Neuronal stem cell (in vitro differentiated cells): Measurements from ENCODE around the gene CENPO.

Experiments
- DNase-seq: peaks from one replicate; pipeline ENCODE4 v3.0.0-alpha.2; 2013; ENCODE audit warnings: low spot score
- H2AFZ ChIP-seq: one replicate; pipeline ENCODE4 v1.6.1; 2013; ENCODE audit warnings: mild to moderate bottlenecking, low read length, inconsistent platforms
- H2AK5ac ChIP-seq: 2 replicates; pipeline ENCODE4 v1.6.1; 2013; ENCODE audit warnings: low read depth, mild to moderate bottlenecking, inconsistent platforms, low read length, moderate library complexity, mixed read lengths
- H2BK120ac ChIP-seq: 2 replicates; pipeline ENCODE4 v1.6.1; 2013; ENCODE audit warnings: low read depth, mild to moderate bottlenecking, inconsistent platforms, low read length, moderate library complexity, mixed read lengths
- H2BK12ac ChIP-seq: one replicate; pipeline ENCODE4 v1.6.1; 2013; ENCODE audit warnings: low read length, inconsistent platforms
- H2BK15ac ChIP-seq: 2 replicates; pipeline ENCODE4 v1.6.1; 2013; ENCODE audit warnings: mild to moderate bottlenecking, low read length, inconsistent platforms, mixed read lengths
- H2BK5ac ChIP-seq: one replicate; pipeline ENCODE4 v1.6.1; 2013; ENCODE audit warnings: inconsistent platforms, mild to moderate bottlenecking, low read length, moderate library complexity
- H3K14ac ChIP-seq: one replicate; pipeline ENCODE4 v1.6.1; 2013; ENCODE audit warnings: low read length, inconsistent platforms
- H3K18ac ChIP-seq: 2 replicates; pipeline ENCODE4 v1.6.1; 2013; ENCODE audit warnings: low read length, inconsistent platforms
- H3K23ac ChIP-seq: 2 replicates; pipeline ENCODE4 v1.6.1; 2013; ENCODE audit warnings: low read depth, mild to moderate bottlenecking, mixed read lengths, low read length, inconsistent platforms; ENCODE audit not compliant: poor library complexity
- H3K27ac ChIP-seq: replicated peaks from 3 replicates; pipeline ENCODE4 v1.5.1; 2013; ENCODE audit warnings: low read length, inconsistent platforms
- H3K27me3 ChIP-seq, 3 experiments: 2 replicates each; pipeline ENCODE4 v1.6.1; 2013; ENCODE audit warnings: low read length in 3 of 3, mild to moderate bottlenecking in 2 of 3, inconsistent platforms in 1 of 3, low read depth in 1 of 3, mixed read lengths in 1 of 3, moderate library complexity in 1 of 3; ENCODE audit not compliant: control insufficient read depth in 3 of 3, insufficient read depth in 3 of 3
- H3K36me3 ChIP-seq, 2 donors: replicated peaks in 1 of 2; 2 replicates each; pipeline ENCODE4 v1.6.1; 2013; ENCODE audit warnings: low read length in 2 of 2; ENCODE audit not compliant: control insufficient read depth in 2 of 2, insufficient read depth in 2 of 2
- H3K4ac ChIP-seq: 2 replicates; pipeline ENCODE4 v1.6.1; 2013; ENCODE audit warnings: inconsistent platforms, mild to moderate bottlenecking, low read length, moderate library complexity
- H3K4me1 ChIP-seq, 2 donors: 1 replicate in 1 of 2; 2 replicates in 1 of 2; pipeline ENCODE4 v1.6.1; 2013; ENCODE audit warnings: low read length in 2 of 2, low read depth in 1 of 2; ENCODE audit not compliant: control insufficient read depth in 2 of 2, insufficient read depth in 1 of 2
- H3K4me2 ChIP-seq: one replicate; pipeline ENCODE4 v1.6.1; 2013; ENCODE audit warnings: mild to moderate bottlenecking, low read length, inconsistent platforms; ENCODE audit not compliant: insufficient read depth, poor library complexity, severe bottlenecking
- H3K4me3 ChIP-seq, 2 donors: 2 replicates each; pipeline ENCODE4 v1.5.1; 2013; ENCODE audit warnings: low read length in 2 of 2, mild to moderate bottlenecking in 2 of 2, inconsistent platforms in 1 of 2, moderate library complexity in 1 of 2
- H3K79me1 ChIP-seq: one replicate; pipeline ENCODE4 v1.6.1; 2013; ENCODE audit warnings: low read depth, mild to moderate bottlenecking, inconsistent platforms, low read length, moderate library complexity
- H3K9ac ChIP-seq: one replicate; pipeline ENCODE4 v1.6.1; 2013; ENCODE audit warnings: mild to moderate bottlenecking, low read depth, low read length, inconsistent platforms; ENCODE audit not compliant: poor library complexity
- H3K9me3 ChIP-seq, 2 donors: replicated peaks in 1 of 2; 2 replicates each; pipeline versions ENCODE3 to v1.6.1; 2013; ENCODE audit warnings: low read length in 2 of 2, mild to moderate bottlenecking in 2 of 2, inconsistent platforms in 1 of 2, low read depth in 1 of 2, mixed read lengths in 1 of 2, moderate library complexity in 1 of 2; ENCODE audit not compliant: control insufficient read depth in 2 of 2, insufficient read depth in 1 of 2
- H4K8ac ChIP-seq: one replicate; pipeline ENCODE4 v1.6.1; 2013; ENCODE audit warnings: low read depth, mild to moderate bottlenecking, inconsistent platforms, low read length, moderate library complexity
- H4K91ac ChIP-seq: one replicate; pipeline ENCODE4 v1.6.1; 2013; ENCODE audit warnings: low read length, low read depth, mild to moderate bottlenecking, inconsistent platforms; ENCODE audit not compliant: poor library complexity
- WGBS, 2 donors: extraction: QIAGEN DNeasy Blood & Tissue Kit; methylation state at CpG; one replicate each; pipeline ENCODE4 v1.1.7; 2013; ENCODE audit warnings: missing lambda C conversion rate in 2 of 2, mixed read lengths in 1 of 2; ENCODE audit not compliant: insufficient read length in 2 of 2, insufficient replicate concordance in 1 of 2; ENCODE audit errors: extremely low coverage in 2 of 2; 5-methylcytosine and 5-hydroxymethylcytosine counted together

Gene CENPO

DNA sequence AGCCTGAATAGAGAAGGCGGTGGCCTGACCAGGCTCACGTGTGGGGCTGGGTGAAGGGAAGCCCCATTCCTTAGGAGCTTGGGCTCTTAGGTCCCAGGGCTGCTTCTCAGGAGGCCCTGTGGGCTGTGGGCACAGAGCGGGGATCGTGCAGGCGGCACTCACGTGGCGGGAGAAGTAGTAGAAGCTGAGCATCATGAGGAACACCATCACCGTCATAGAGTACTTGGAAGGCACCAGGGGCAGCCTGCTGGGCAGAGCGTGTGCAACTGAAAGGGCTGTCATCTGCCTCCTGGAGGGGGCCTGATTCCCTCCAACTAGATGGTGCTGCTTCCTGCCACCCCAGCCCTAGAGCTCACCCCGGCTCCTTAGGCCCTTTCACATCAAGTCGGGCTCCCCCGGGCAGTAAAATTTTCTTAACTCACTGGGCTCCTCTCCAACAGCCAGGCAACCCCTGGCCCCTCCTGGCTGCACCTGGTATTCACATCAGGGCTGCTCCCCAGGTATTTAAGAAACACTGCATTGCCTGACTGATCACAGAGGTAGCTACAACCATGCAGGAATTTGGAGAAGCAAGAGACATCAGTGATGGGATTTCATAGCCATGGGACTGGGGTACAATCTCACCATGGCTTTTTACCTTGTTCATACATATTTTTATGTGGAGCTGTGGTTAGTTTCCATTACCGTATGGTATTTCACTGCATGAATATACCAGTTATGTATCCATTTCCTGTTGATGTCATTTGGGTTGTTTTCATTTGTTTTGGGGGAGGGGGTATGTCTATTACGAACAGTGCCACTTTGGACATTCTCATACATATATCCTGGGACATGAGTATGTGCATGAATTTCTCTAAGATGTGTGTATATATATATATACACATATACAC lies 32.9 kb downstream of the CENPO start:
- no peaks in the 10 kb centered on the region for H3K27me3 ChIP-seq
- H2AFZ ChIP-seq, result no peak overlapping the region
- H3K4me1 ChIP-seq, result peaks cover 12 to 23% of the 10 kb centered on the region in 2 donors
- H3K4me2 ChIP-seq, result no peak overlapping the region
- H4K8ac ChIP-seq, result no peak overlapping the region
- H3K9ac ChIP-seq, result peak overlapping the region; percentile 68
- no CpG with 5 or more reads among the region's 14 CpGs for WGBS, 2 donors
- H2BK15ac ChIP-seq, result peak overlapping the region; percentile 4
- H4K91ac ChIP-seq, result no peak overlapping the region
- H3K27ac ChIP-seq, result no peak overlapping the region
- H3K14ac ChIP-seq, result no peak overlapping the region
- H3K79me1 ChIP-seq, result peaks cover 9% of the 10 kb centered on the region
- peak overlapping the region; percentile 27 for H2AK5ac ChIP-seq
- H3K9me3 ChIP-seq, result peaks cover 6 to 7% of the 10 kb centered on the region in 2 donors
- no peak overlapping the region for H3K23ac ChIP-seq
- H3K4ac ChIP-seq, result no peak overlapping the region
- no peak overlapping the region for H2BK120ac ChIP-seq
- peaks cover 26 to 71% of the 10 kb centered on the region in 2 donors for H3K36me3 ChIP-seq
- DNase-seq, result no peak
- no peak overlapping the region for H3K4me3 ChIP-seq
- H3K18ac ChIP-seq, result peak overlapping the region; percentile 42
- H2BK5ac ChIP-seq, result no peak overlapping the region
- H2BK12ac ChIP-seq, result no peak overlapping the region

GRCh38 chr2:24826773-24827145 lies 33.5 kb downstream of the CENPO start:
- Histone ChIP-seq H3K4ac (no peak overlapping the region), H3K4me3 (no peak overlapping the region), H3K4me1 (peaks cover 13 to 20% of the 10 kb centered on the region in 2 donors), H3K79me1 (peaks cover 7% of the 10 kb centered on the region), H3K9ac (no peak overlapping the region), H2BK12ac (no peak overlapping the region), H3K23ac (no peak overlapping the region), H2AFZ (no peak overlapping the region), H4K8ac (no peak overlapping the region), H2BK5ac (no peak overlapping the region), H2BK15ac (no peak overlapping the region), H4K91ac (no peak overlapping the region), H3K9me3 (peaks cover 6 to 7% of the 10 kb centered on the region in 2 donors), H3K27me3 (no peaks in the 10 kb centered on the region), H3K4me2 (no peak overlapping the region), H3K14ac (no peak overlapping the region), H3K36me3 (peaks cover 21 to 65% of the 10 kb centered on the region in 2 donors), H2AK5ac (no peak overlapping the region), H3K18ac (no peak overlapping the region), H3K27ac (no peak overlapping the region), H2BK120ac (no peak overlapping the region)
- no peak for DNase-seq
- no CpG with 5 or more reads among the region's 5 CpGs for WGBS, 2 donors

DNA sequence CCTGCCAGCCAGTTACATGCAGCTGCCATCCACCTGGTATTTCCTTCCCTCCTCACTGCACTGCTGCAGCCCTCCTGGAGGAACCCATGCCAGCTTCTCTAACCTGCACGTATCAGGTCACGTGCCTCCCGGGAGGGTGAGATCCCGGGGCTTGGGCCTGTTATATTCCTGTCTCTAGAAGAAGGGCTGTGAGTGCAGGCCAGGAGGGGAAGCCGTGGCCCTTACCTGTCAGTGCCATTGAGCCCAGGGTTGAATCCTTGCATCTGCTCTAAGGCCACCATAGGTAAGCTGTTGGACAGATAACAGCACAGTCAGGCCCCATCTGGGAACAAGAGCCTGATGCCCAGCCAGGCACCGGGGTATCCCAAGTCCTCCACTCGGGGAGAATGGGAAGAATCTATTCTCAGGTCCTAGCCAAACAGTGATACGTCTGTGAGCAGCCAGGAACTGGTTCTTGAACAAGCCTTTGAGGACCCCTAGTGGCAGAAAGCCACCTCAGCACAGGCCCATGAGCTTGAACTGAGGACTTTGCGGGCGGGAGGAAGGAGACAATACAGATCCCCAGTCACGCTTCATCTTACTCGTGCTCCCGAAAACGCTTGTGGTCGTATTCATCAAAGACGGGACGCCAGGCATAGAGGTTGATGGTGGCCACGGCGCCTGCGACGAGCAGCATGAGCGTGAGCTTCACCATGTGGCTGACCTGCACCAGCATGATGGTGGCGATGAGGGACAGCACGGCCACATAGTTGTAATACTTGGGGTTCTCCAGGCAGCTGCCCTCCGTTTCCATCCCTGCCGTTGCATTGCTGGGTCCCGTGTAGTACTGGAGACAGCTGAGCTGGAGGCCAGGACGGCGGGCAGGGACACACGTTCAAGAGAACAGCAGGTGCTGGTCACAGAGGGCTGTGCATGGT lies 34.4 kb downstream of the CENPO start:
- H3K4ac ChIP-seq, result no peak overlapping the region
- H3K4me3 ChIP-seq, result peak overlapping the region in 1 of 2 donors; percentile 36
- no peak overlapping the region for H3K14ac ChIP-seq
- H3K79me1 ChIP-seq, result peaks cover 7% of the 10 kb centered on the region
- H2AFZ ChIP-seq, result no peak overlapping the region
- peaks cover 6 to 7% of the 10 kb centered on the region in 2 donors for H3K9me3 ChIP-seq
- no peak overlapping the region for H4K91ac ChIP-seq
- H3K4me1 ChIP-seq, result peaks cover 11 to 18% of the 10 kb centered on the region in 2 donors
- peak; percentile 64 for DNase-seq
- H4K8ac ChIP-seq, result no peak overlapping the region
- H2BK15ac ChIP-seq, result no peak overlapping the region
- peak overlapping the region; percentile 22 for H3K18ac ChIP-seq
- H3K9ac ChIP-seq, result peak overlapping the region; percentile 75
- peak overlapping the region; percentile 8 for H3K23ac ChIP-seq
- H2BK5ac ChIP-seq, result no peak overlapping the region
- H2BK12ac ChIP-seq, result no peak overlapping the region
- peaks cover 21 to 58% of the 10 kb centered on the region in 2 donors for H3K36me3 ChIP-seq
- H2AK5ac ChIP-seq, result peak overlapping the region; percentile 77
- no peaks in the 10 kb centered on the region for H3K27me3 ChIP-seq
- H3K27ac ChIP-seq, result no peak overlapping the region
- no CpG with 5 or more reads among the region's 30 CpGs for WGBS, 2 donors
- no peak overlapping the region for H2BK120ac ChIP-seq
- H3K4me2 ChIP-seq, result no peak overlapping the region
